Measurements from ENCODE around the gene GLP2R.

The GLP2R gene

GRCh38 chr17:9859781-9860180 lies 34.1 kb downstream of the GLP2R start:
- DNase-seq = no peak

GRCh38 chr17:9860851-9861250 lies 35.1 kb downstream of the GLP2R start:
- no peak for DNase-seq

GRCh38 chr17:9862220-9862619 lies 36.5 kb downstream of the GLP2R start:
- no peak for DNase-seq

DNA sequence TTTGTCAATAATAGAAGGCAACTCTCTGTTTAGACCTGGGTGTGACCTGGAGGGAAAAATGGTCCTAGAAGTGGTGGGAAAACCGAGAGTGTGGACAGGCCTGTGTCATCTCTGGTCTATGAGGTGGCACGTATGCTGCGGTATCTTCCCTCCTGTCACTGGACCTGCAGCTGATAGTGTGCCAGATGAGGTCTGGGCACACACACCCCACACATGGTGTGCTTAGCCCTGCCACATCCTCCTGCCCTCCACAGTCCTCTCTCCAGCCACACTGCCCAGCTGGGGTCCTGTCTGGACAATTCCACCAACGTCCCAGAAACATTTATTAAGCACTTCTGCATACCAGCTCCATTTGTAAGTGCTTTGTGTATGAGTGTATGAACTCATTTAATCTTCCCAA lies 37.2 kb downstream of the GLP2R start:
- DNase-seq = no peak

DNA sequence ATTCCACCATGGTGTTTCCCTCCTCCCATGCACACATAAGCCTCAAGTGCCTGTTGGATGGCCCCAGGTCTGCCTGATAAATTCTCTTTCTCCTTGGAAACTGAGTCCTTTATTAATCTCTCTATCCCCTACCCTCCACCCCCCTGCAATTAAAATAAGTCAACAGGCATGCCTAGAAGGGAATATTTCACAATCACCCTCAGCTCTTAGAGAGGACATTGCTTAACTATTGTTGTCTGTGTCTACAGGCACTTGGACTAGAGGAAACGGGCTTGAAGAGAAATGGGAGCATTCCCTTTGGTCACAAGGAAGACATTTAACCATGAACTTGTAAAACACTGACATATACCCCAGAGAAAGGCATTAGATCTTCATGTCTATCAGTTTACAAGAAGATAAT lies 39.9 kb downstream of the GLP2R start:
- no peak for DNase-seq

- DNase-seq = no peak
These were observed 42.8 kb downstream of the GLP2R start for GRCh38 chr17:9868552-9868951.

DNA sequence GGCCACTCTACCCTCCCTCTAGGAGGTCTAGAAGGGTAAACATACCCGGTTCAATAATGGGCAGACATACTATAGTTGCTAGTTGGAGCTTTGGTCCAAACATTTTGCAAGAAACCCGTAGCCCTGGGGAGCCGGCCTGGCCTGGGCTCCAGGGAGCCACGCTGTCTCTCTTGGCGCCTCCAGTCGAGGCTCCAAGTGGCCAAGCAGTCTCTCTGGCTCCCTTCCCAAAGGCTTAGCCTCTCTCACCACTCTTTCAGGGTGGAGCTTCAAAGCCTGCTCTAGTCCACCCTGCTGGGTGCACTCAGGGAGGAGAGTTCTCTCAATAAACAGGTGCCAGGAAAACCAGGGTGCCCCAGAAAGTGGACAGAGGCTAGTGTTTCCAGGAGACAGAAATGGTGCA lies 47.1 kb downstream of the GLP2R start:
- no peak for DNase-seq

DNA sequence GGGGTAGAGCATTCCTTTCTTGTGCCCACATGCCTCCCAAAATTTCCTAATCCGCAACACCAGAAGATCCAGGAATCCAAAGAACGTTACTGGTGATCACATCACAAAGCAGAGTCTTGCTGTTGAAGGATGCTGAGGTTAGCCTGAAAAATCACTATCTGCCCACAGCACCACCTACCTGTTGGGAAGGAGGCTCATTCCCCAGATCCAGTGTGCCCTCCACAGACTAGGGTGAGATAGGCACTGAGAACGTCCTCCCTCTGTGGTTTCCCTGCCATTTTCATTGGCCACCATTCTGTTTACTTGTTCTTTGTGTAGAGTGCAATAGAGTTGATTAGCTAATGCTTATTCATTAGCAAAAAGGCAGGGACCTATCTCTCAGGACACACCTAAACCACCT lies 49.0 kb downstream of the GLP2R start:
- no peak for DNase-seq

GRCh38 chr17:9875441-9875840 lies 49.7 kb downstream of the GLP2R start:
- no peak for DNase-seq

DNA sequence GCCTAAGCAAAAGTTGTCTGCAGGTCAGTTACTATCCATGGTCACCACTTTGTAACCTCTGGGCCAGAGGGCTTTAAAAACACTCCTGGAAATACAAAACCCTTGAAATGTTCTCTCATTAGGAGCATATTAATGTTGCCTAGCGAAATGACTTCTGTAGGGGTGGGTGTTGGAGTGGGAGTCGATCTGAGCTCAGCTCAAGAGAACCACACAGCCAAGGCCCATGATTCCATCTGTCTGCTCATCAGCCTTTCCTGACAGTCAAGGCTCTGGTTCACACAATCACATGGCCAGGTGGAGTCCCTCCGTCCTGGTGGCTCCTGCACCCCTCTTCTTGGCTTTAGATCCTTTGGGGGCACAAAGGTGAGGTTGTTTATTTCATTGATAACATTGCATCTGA lies 52.6 kb downstream of the GLP2R start:
- no peak for DNase-seq

- no peak for DNase-seq
These were observed 53.2 kb downstream of the GLP2R start for GRCh38 chr17:9878786-9879525.

- DNase-seq = no peak
These were observed 54.9 kb downstream of the GLP2R start for GRCh38 chr17:9880582-9880999.

DNA sequence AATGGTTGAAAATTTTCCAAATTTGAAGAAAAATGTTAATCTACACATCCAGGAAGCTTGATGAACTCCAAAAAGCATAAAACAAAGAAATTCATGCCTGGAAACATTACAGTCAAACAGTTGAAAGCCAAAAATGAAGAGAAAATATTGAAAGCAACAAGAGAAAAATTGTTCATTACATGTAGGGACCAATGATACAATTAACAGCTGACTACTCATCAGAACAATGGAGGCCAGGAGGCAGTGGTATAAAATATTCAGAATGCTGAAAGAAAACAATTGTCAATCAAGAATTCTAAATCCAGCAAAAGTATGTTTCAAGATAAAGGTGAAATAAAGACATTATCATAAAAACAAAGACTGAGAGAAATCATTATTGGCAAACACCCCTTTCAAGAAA lies 57.7 kb downstream of the GLP2R start:
- DNase-seq = no peak

- no peak for DNase-seq
These were observed 60.6 kb downstream of the GLP2R start for GRCh38 chr17:9886141-9886930.

- no peak for DNase-seq
These were observed 61.8 kb downstream of the GLP2R start for GRCh38 chr17:9887508-9887907.

DNA sequence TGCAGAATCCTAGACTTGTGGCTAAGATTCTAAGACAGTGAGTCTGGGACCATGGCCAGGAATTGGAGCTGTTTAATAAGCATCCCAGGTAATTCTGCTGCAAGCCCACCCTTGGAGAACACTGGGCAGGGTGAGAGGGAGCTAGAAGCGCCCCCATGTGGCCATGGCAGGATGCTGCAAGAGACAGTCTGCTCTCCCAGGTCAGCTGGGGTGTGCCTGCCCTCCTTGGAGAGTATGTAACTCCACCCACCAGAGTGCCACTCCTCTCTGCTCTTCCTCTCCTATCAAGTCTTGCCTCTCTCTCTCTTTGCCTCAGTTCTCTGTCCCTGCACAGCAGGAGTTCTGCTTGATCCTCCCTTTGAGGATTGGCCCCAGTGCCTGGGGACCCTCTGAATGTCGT lies 64.4 kb downstream of the GLP2R start:
- no peak for DNase-seq

GRCh38 chr17:9893411-9894012 lies 67.8 kb downstream of the GLP2R start:
- no peak for DNase-seq

GRCh38 chr17:9894231-9894630 lies 68.5 kb downstream of the GLP2R start:
- no peak for DNase-seq

- DNase-seq = no peak
These were observed 70.2 kb downstream of the GLP2R start for GRCh38 chr17:9895923-9896322.

GRCh38 chr17:9897372-9897968 lies 71.7 kb downstream of the GLP2R start:
- DNase-seq = peak; percentile 81

- no peak for DNase-seq
These were observed 73.1 kb downstream of the GLP2R start for GRCh38 chr17:9898812-9899211.

GRCh38 chr17:9899280-9900043 lies 73.7 kb downstream of the GLP2R start:
- peak; percentile 17 for DNase-seq
